HG02970 (cell line): ENCODE measurements around the gene CALR3.
"Not testable (repeated sequence)": the region's sequence is repeated elsewhere in the genome, so short reads cannot be mapped to it uniquely, and the experiment has no call there.

Experiments
- ATAC-seq: cut with Tn5 transposase; IDR thresholded peaks from one replicate; pipeline ENCODE4 v1.9.1; 2021; ENCODE audit warnings: mild to moderate bottlenecking, moderate library complexity, moderate number of reproducible peaks; ENCODE audit not compliant: unreplicated experiment, low FRiP score

CALR3 gene, protein sequence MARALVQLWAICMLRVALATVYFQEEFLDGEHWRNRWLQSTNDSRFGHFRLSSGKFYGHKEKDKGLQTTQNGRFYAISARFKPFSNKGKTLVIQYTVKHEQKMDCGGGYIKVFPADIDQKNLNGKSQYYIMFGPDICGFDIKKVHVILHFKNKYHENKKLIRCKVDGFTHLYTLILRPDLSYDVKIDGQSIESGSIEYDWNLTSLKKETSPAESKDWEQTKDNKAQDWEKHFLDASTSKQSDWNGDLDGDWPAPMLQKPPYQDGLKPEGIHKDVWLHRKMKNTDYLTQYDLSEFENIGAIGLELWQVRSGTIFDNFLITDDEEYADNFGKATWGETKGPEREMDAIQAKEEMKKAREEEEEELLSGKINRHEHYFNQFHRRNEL

DNA sequence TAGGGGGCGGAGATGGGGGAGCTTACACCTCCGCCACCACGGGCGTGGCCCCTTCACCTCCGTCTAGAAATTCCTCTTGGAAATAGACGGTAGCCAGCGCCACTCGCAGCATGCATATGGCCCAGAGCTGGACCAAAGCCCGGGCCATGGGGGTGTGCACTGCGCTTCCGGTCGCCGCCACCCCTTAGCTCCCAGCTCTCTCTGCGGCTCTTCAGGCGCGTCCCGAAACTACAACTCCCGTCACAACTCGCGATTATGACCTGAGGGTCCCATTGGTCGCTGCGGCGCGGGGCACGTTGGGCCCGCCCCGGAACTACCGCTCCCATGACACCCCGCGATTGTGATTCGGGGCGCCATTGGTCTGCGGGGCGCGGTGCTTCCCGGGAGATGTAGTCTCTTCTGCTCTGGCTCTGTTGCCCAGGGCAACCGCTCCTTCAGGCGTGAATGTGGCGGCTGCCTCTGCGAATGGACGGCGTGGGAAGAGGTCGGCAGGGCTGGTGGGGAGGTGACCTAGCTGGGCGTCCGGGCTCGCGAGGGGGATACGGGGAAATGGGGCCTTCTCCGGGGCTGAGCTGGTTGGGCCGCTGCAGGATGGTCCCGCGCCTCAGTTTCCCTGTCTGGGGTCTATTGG lies at the start of gene CALR3, which contains the start of gene C19orf44:
Gene CALR3 (minus strand): TSS at position 186 of the 631 bp plus-strand sequence. CDS start 38 bp downstream, at position 148.
Gene C19orf44 (plus strand): TSS at position 413 of the 631 bp plus-strand sequence. CDS start 4,399 bp downstream, outside the sequence.
- peak; percentile 98 for ATAC-seq

DNA sequence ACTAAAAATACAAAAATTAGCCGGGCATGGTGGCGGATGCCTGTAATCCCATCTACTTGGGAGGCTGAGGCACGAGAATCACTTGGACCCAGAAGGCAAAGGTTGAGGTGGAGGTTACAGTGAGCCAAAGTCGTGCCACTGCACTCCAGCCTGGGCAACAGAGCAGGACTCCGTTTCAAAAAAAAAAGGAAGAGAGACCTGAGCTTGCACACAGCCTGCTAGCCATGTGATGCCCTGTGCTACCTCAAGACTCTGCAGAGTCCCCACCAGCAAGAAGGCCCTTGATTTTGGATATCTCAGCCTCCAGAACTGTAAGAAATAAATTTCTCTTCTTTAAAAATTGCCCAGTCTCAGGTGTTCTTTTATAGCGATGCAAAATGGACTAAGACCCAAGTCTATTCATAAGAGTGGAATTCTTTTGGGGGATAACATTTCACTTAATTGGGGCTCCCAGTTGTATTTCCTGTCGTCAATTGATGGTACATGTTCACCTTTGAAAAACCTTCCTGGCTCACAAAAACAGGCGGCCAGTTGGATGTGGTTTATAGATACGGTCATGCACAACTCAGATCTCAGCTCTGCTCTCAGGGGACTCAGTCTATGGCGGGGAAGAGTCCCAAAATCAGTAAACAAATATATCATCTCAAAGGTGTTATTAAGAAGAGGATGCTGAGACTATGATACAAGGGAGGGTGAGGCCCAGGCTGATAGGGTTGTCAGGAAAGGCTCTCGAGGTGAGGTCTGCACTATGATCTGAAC lies 48.7 kb upstream of the CALR3 start:
- no peak for ATAC-seq

DNA sequence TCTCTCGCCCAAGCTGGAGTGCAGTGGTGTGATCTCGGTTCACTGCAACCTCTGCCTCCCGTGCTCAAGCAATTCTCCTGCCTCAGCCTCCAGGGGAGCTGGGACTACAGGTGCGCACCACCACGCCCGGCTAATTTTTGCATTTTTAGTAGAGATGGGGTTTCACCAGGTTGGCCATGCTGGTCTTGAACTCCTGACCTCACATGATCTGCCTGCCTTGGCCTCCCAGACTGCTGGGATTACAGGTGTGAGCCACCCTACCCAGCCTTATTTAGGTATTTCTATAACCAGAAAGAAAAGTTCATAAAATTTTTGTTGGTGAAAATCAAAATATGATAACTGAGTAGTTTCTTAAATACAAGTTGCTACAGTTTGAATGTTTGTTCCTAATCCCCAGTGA lies 47.8 kb upstream of the CALR3 start:
- not testable (repeated sequence) for ATAC-seq

DNA sequence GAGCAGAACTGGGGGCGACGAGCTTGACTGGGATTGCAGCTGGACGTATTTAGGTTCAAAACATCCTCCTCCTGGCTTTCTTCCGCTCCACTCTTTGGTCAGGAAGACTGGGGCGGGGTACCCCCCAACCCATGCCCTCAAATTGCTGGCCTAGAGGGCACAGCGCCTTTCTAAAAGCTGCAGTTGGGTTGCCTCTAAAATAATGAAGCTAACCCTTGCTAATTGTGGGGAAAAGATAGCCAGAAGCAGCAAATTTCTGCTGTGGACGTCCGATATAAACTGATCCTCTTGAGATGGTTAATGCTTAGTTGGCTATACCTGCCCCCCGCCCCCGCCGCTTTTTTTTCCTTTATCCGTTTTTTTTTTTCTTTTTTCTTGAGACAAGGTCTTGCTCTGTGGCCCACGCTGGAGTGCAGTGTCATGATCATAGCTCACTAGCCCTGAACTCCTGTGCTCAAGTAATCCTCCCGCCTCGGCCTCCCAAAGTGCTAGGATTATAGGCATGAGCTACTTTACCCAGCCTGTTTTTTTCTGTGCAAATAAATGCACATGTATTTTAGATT lies 47.0 kb upstream of the CALR3 start:
- ATAC-seq, result no peak

DNA sequence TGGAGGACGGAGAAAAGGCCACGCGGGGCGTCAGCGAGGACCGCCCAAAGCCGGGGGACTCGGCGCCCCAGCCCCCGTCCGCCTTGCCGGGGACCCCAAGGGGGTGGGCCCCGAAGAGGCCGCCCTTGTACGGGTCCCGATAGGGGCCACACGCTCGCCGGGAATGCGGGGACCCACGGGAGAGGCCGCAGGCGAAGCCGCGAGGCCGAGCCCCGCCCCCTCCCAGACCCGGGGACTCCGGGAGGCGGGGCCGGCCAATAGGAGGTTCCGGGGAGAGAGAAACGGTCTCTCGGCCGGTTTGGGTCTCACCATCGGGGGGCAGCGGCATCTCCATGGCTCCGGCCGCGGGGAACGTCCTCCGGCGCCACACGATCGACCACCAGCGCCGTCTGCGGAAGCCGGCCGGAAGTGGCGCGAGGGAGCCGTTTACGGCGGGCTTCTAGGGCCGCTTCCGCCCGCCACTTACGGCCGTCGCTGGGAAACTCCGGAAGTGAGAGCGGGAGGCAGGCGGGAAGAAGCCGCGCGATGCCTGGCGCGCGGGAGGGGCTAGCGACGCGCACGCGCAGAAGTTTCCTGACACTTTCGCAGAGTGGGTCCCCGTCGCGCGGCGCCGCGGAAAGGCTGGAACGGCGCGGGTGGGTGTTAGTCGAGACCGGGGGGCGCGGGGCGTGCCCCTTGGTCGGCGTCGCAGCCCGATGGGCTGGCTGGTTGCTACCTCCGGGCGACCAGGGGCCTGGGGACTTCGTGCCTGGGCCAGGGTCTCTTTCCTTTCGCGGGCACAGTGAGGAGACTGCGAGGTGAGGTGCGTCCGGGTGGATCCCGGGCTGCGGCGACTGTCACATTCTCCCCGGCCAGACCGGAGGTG lies 46.3 kb upstream of the CALR3 start, which contains the start of gene CHERP:
Gene CHERP (minus strand): TSS at position 393 of the 865 bp plus-strand sequence. CDS start 59 bp downstream, at position 334.
- peak; percentile 86 for ATAC-seq

DNA sequence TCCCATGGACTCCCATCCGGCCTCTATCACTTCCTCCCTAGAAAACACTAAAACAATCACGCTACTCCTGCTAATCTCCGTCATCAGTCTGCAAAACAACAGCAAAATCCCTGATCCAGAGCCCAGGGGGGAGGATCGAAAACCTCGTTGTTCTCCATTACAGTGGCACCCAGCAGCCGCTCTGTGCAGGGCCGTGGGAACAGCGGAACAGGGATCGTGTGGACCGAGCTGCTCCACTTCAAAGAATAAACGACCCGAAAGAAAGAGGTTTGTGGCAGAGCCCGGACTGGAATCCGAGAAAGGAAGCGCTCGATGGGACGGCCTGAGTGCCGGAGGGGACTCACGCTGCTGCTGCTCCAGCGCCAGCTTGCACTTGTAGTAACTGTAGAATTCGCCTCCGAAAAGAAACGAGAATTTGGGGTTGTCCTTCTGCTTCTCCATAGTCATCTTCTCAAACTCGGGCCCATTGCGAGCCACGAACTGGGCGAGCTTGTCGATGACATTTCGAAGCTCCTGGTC lies 45.6 kb upstream of the CALR3 start:
- no peak for ATAC-seq

DNA sequence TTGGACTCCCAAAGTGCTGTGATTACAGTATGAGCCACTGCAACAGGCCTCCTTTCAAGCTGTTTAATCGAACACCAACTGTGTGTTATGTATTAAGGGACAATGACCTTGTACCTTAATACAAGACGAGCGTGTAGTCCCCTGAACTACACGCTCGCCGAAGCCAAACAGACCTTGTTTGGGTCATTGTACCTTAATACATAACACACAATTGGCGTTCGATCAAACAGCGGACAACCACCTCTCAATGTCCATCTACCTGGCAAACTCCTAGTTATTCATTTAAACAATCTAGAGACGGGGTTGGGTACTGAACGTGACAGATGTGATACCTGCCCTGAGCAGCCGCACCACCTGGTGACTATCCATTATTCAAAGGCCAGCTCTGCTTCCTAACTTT lies 45.0 kb upstream of the CALR3 start:
- ATAC-seq, result no peak

DNA sequence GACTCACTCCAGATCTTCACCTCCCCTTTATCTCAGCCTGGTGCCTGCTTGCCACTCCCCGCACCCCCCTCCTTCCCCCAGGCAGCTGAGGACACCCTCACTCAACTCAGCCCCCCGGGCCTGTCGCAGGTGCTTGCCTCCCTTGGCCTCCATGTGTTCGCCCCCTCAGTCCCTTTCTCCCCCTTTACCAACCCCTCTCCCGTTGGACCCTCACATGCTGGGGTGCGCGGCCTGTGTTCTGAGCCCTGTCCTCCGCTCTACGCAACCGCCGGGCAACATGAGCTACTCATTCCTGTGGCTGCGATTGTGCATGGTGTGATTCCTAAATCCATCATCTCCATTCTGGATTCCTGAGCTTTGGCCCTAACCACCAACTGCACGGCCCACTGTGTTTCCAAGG lies 41.1 kb upstream of the CALR3 start:
- no peak for ATAC-seq

DNA sequence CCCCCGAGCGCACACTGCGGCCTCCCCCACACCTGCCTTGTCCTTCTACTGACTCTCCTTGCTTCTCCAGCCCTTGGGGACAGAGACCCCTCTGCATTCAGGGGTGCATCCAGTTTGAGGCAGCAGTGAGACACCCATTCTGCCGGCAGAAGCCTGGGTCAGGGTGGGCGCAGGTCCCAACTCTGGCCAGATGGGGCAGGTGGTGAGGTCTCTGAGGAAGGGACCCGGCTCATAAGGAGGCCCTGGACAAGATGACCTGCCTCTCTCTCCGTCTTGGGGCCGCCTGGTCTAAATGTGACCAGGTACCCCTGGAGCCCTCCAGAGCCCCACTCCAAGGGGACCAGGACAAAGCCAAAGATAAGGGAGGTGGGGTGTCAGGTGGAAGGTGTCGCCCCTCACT lies 40.2 kb upstream of the CALR3 start:
- no peak for ATAC-seq

DNA sequence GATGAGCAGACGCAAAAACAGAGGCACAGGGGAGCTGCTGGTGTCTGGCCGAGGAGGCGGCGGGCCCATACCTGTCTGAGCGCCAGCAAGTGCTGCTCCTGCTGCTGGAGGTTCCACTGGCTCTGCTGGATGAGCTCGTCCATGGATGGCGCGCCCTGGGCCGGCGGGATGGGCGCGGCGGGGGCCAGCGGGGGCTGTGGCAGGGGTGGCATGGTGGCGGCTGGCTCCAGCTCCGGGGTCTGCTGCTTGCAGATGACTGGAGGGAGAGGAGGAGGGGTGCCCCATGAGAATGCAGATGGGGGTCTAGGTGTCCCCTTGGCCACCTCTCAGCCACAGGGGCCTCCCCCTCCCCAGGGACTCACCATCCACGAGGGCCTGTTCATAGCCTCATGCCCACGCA lies 39.4 kb upstream of the CALR3 start:
- no peak for ATAC-seq

DNA sequence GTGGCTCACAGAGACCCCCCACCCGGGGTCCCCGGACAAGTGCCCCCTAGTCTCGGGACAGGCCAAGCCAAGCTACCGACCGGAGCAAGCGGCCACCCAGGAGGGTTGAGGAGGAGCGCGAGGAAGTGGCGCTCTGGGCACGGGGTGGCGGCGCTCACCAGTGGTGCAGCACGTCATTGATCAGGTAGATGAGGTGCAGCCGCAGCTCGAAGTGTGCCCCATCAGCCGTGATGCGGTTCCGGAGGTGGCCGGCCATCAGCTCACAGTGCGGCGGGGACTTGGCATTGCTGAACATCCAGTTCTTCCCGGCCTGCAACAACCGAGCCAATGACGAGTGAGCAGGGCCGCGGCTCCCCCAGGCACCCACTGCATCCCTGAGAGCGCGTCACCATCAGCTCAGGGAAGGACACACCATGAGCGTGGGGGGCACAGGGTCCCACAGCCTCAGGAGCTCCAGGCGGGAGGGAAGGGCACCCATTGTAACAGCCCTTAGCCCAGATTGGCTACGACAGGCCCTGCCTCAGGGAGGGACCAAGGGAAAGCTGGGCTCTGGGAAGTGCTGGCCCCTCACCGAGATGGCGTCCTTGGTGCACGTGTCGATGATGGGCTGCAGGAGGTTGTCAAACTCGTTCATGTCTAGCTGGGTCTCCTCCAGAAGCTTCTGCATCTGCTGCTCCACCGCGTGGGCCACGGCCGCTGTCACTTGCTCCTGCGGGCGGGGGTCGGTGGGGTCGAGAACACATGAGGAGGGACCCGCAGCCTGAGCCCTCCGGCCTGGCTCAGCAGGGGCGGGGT lies 36.7 kb upstream of the CALR3 start:
- no peak for ATAC-seq

DNA sequence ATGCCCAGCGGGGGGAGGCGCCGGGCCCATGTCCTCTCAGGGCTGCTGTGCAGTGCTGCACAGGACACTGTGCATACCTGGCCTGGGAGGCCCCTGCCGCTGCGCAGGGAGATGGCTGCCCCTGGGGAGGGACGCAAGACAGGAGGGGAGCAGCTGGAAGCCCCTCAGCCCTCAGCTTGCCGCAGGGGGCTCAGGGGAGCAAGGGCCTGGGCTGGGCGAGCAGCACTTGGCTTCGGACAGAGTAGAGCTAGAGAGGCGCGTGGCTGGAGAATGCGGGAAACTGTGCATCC lies 35.4 kb upstream of the CALR3 start:
- no peak for ATAC-seq

DNA sequence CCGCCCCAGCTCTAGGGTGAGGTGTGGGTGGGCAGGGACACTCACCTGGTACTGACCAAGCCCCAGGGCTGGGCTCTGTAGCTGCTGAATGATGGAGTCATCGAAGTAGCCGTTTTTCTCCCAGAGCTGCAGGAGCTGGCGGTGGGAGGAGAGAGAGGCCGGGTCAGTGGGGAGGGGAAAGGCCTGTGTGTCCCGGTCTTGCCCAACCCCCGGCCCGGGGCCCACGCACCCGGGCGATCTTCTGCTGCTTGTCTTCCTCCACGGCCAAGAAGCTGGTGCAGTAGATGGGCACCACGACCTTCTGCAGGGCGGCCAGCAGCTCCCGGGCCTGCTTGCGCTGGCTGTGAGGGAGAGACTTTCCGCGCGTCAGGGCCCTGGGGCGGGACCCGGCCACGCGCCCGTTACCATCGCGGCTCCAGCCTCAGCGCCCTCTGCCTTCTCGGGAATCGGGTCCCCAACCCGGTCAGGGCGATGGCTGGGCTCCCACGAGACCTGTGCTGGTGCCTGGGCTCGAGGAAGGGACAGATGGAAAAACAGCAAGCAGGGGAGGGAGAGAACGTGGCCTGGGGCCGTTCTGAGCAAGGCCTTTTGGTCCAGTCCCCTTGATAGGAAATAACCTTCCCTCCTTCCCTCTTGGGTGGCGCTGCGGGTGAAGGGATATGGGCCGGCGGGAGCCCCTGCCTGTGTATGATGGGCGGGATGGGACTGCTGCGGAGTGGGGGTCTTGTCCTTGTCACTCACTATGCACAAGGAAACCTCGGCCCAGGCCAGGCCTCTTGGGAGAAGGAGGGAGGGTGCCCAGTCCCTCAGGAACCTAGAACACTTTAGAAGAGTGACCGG lies 34.8 kb upstream of the CALR3 start:
- ATAC-seq, result no peak

DNA sequence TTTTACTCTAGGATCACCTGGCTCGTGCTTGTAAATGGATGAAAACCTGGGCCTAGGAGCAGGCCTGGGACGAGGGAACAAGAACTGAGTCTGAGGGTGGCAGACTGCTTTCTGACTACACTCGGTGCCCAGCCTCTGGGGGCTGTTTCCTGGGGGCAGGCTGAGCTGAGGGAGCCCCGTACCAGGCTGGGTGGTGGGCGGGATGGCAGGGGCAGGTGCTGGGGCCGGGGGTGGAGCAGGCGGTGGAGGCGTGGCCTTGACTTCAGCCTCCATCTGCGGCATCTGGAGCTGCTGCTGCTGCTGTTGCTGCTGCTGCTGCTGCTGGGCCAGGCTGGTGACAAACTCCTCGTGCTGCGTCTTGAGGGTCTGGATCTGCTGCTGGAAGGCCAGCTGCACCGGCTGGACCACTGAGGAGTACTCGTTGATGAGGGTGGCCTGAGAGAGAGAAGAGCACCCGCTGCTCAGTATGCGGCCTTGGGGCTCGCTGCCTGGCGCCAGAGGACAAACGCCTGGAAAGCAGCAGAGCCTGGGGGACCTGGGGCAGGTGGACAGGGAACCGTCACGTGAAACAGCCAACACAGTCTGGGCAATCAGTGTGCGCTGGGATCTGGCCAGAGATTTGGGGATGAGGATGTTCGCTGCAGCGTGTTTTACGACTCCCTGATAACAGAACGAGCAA lies 33.6 kb upstream of the CALR3 start:
- no peak for ATAC-seq

DNA sequence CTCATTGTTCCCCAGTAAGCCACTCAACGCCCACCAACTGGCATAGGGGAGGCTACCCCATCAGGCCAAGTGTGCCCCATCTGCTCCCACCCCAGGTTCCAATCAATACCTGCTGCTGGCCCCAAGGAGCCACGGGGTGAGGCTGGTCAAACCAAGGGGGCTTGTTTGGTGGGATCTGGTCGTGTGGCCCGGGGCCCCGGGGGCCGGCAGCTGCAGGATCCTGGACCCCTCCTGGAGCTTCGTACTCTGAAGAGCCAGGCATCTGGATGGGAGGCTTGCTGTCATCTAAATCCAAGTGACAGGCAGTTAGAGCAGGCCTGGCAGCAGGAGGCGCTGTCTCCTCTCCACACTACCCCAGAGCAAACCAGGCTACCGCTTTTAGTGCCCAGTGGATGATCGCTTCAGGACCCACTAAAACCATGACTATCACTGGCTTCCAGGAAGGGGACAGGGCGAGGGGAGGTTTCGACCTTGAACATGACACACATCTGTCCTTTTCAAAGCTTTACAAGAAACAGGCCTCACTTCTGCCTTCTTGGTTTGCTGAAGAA lies 32.1 kb upstream of the CALR3 start:
- ATAC-seq, result no peak

DNA sequence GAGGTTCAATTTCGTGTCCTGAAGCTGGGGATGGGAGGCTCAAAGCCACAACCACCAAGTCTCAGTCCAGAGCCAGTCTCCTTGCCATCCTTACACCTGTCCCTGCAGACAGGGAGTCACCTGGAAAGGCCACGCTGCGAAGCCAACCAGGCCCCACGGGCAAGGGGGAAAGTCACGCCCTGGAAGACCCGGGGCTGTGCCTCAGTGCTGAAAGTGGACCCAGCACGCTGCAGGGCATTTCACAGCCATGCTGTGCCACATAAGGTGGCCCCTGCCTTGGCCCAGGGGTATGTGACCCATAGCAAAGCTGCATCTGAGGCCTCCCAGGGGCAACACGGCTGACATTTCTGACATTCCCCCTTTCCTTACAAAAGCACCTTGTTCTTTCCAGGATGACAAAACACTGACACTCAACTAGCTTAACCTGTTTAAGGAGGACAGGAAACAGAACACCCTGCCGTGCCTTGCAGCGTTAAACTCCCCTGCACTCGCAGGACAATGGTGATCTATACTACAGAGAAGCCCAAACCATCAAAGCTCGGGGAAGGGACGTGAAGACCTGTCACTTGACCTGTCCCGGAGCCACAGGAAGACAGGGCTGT lies 31.5 kb upstream of the CALR3 start:
- ATAC-seq, result no peak
